Left forelimb (tissue), 1 donor: ENCODE results near the gene SP140.
A peak's percentile ranks its signal among the peaks of the same experiment; 100 is the strongest.
"Not testable (repeated sequence)": the region's sequence is repeated elsewhere in the genome, so short reads cannot be mapped to it uniquely, and the experiment has no call there.

Experiments
- DNase-seq: peaks from one replicate; pipeline ENCODE4 v3.0.0-alpha.2; 2018; ENCODE audit warnings: low spot score

SP140 gene

GRCh38 chr2:230225486-230225885 is at the start of gene SP140:
Gene SP140, plus strand, starts transcription at chr2:230225736. Its CDS starts 109 bp downstream, at chr2:230225845.
- no peak for DNase-seq

DNA sequence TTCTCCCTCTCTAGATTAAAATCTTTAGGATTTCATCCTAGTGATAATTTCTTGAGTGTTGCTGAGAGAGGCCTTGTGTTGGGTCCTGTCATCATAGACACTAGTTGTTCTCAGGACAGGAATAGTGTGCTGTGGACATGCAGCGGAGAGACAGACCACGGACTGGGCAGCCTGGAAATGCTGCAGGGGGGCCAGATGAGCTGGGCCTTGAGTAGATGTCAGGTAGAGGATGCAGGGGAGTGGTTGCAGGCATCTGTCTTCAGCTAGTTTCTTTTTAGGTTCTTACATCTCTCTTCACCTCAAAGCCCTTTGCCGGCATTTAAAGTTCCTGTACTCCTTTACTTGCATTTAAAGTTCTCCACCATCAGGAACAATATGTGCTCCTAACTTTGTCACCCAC is 48.5 kb upstream of the SP140 start:
- DNase-seq = peak; percentile 18

GRCh38 chr2:230178546-230179485 is 46.7 kb upstream of the SP140 start:
- DNase-seq = peak; percentile 17

DNA sequence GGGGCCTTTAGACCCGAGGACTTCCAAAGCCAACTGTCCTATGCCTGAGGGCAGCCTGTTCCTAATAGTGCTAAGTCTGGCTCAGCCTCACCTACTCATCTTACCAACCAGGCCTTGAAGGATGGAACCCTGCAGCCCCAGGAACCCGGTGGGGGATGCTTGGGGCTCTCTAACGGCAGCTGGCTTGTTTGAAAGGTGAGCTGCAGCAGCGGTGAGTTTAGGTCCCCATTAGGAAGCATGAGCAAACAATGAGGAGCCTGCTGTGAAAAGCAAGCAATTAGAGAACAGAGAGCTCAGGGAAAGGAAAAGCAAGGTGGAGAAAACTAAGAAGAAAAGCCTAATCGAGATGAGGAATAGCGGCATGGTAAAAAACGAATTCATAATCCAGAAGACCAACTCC is 45.6 kb upstream of the SP140 start:
- DNase-seq = no peak

- DNase-seq = peak; percentile 56
These were observed 44.3 kb upstream of the SP140 start for GRCh38 chr2:230181195-230181594.

DNA sequence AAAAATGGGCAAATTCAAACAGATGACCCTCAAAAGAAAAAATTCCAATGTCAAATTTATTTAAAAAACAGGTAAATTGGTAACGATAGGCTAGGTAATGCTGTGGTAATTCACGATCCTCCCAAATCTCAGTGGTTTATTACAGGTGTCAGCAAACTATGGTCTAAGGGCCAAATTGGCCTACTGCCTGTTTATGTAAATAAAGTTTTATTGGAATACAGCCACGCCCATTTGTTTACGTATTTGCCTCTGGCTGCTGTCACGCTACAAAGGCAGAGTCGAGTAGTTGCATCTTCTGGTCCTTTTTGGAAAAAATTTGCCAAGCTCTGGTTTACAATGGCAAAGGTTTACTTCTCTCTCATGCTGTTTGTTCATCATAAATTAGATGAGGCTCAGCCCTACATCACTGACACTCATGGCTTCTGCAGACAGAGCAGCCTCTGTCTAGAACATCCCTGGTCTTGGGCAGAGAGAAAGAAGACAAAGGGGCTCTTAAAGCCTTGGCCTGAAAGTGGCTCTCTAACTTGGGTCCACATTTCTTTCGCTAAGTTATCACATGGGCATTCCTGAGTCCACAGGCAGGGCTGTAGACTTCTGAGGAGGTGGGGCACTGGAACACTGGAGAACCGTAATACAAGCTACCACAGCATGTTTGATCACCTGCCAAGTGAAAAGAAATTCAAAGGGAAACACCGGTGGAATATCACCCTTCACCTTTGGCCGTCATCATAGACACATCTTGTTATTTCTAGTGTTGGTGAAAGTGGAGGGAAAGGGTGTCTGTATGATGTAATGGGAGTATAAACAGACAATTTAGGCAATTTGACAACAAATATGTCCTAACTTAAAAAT is 40.6 kb upstream of the SP140 start:
- DNase-seq = no peak

DNA sequence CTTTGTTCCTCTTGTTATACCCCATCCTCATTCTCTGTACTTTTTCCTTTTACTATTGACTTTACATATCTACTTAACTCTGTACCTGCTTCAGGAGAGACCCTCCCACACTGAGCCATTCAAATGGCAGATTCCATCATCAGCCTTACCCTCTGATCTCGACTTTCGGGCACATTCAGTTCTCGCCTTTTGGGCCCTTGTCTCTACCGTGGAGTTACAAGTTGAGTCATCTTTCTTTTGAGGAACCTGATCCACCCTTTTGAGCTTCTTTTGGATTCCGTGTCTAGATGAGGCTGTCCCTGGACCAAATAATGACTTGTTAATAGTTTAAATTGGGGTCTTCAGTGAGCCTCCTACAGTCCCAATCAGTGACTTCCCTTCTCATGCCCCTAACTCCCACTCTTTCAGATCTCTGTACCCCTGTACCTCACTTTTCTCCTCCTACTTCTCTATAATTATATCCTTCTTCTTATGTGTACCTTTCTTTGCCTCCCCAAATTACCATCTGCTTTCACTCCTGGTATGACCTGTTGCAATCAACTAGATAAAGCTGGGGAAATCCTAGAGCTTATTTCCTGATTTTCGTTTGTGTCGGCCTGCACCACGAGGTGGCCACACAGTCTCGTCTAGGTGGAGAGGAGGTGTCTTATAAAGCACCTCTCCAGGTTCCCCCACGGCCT is 23.0 kb upstream of the SP140 start:
- DNase-seq = no peak

- no peak for DNase-seq
These were observed 22.3 kb upstream of the SP140 start for GRCh38 chr2:230203110-230203676.

DNA sequence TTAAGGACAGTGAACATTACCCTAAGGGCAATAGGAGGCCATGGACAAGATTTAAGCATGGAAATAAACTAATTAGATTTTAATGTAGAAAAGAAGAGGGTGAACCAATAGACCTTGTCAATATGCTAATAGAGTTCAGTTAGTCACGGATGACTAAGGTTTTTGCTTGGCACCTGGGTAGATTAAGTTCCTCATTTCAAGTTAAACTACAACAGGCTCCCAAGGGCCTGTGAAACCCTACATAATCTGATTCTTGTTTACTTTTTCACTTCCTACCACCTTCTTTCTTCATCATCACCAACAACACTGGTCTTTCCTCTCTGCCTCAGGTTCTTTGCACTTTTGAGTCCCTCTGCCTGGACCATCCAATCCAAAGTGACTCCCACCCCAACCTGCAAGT is 20.5 kb upstream of the SP140 start:
- no peak for DNase-seq

DNA sequence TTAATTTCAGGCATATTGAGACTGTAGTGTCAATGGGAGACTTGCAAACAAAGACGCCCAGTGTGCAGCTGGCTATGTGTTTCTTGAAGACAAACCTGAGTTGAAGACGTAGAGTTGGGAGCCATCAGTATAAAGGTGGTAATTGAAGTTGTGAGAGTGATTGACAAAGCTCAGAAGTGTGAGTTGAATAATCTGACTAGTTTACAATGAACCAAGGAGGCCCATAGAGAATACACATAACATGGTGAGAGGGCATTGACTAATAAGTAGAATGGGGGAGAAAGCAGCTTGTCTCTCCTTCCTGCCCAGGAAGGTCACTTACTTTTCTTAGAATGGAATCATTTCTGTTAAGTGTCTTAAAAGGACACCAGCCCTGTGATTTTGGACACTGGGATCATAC is 19.8 kb upstream of the SP140 start:
- DNase-seq = no peak

GRCh38 chr2:230208576-230208975 is 17.0 kb upstream of the SP140 start:
- no peak for DNase-seq

- no peak for DNase-seq
These were observed 16.0 kb upstream of the SP140 start for GRCh38 chr2:230209422-230210051.

- no peak for DNase-seq
These were observed 9.0 kb upstream of the SP140 start for GRCh38 chr2:230216489-230216888.

DNA sequence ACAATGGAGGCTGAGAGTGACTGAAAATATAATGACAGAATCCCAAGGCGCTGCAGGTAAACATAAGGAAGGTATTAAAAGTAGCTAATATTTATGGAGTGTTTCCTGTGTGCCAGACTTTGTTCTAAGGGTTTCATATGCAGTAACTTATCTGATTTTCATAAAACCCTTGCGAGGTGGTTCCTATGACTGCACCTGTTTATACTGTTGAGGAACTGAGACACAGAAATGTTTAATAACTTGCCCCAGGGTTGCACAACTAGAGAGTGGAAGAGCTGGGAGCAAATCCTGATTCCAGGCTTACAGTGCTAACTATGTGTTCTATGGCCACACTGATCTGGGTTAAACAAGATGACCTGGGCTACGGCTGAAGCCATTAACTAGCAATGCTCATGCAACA is 8.1 kb upstream of the SP140 start:
- DNase-seq = no peak

GRCh38 chr2:230218421-230218820 is 7.1 kb upstream of the SP140 start:
- no peak for DNase-seq

DNA sequence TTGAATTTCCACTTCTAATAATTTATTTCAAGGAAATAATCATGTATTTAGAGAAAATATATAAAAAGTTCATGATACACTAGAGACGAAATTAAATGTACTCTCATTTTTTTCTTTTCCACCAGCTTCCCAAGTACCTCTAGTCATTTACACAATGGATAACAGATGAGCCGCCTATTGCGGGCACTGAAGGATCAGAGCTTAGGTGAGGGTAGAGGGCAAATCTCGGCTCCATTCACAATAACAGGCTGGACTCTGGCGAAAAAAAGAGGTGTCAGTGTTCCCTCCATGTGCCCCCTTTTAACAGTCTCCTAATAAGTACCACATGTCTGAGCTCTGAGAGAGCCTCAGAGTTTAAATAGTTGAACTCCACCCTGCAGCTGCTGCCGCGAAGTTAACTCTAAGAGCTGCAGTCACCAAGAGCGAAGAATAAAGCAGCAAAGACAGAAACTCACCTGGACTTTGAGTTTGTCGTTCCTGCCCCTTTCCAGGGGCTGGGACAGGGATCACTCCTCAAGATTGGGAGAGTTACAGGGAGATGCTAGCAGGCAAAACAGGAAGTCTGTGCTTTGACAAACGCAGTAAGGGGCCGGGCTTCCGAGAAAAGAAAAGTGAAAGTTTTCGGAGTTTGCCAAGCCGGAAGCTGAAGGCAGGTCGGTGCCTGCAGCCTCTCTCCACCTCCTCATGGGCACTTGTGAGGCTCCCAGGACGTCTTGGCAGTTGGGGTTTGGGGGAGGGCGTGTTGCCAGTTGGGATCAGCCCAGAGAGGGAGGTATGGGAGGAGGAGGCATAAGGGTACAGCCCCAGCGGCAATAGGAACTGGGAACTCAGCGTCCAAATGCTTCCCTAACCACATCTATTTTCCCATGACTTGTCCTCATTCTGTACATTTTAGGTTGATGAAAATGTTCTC is 5.9 kb upstream of the SP140 start, which contains the start of gene SP110:
SP110 (minus strand) TSS at position 566 of the 913 bp plus-strand sequence. CDS start 3,057 bp downstream, outside the sequence.
- DNase-seq = peak; percentile 88

DNA sequence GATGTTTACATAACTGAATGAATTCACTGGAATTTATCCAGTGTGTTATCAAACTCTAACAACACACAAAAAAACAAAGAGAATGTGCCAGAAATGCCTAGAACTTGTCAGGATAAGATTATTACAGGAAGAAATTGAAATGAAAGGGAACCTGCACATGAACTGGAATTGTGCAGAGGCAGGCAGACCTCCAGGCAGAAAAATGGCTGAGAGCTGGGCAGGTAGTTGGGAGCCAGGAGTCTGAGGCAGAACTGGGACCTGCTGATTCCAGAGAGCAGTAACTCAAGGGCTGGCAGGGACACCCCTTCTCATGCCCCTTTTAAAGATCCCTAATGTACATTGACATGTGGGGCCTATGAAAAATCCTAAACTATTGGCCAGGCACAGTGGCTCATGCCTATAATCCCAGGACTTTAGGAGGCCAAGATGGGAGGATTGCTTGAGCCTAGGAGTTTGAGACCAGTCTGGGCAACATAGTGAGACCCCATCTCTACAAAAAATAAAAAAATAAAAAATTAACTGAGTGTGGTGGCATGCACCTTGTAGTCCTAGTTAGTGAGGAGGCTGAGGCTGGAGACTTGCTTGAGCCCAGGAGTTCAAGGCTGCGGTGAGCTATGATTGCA is 5.1 kb upstream of the SP140 start:
- DNase-seq = no peak

DNA sequence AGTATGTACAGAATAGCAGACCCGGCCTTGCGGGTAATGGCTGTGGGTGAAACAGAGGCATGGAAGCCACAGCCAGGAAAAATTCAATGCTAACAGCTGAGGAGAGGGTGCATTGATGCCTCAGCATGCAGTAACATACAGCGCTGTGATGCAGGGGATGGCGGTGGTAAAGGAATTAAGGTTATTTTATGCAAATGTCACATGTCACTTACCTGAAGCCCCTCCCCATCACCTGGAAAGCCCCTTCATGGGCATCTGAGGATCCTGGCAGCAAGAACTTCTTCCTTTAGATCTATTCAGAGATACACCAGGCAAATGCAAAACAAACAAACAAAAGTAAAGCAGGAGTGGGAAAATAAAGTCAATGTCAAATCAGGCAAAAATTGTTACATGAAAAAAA is 4.0 kb upstream of the SP140 start:
- DNase-seq = no peak

DNA sequence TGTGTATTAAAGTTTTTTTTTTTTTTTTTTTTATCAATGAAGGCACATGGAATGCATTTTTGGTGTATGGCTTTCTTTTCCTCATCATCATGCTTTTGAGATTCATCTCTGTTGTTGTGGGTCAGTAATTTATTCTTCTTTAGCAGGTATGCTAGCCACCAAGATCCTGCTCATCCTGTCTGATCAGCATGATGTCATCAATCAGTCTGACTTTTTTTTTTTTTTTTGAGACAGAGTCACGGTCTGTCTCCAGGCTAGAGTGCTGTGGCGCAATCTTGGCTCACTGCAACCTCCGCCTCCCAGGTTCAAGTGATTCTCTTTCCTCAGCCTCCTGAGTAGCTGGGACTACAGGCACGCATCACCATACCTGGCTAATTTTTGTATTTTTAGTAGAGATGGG is 2.7 kb upstream of the SP140 start:
- DNase-seq = not testable (repeated sequence)

- no peak for DNase-seq
These were observed 1.1 kb upstream of the SP140 start for GRCh38 chr2:230224458-230224857.
